Measurements from ENCODE around the gene ALOXE3.

Gene ALOXE3

DNA sequence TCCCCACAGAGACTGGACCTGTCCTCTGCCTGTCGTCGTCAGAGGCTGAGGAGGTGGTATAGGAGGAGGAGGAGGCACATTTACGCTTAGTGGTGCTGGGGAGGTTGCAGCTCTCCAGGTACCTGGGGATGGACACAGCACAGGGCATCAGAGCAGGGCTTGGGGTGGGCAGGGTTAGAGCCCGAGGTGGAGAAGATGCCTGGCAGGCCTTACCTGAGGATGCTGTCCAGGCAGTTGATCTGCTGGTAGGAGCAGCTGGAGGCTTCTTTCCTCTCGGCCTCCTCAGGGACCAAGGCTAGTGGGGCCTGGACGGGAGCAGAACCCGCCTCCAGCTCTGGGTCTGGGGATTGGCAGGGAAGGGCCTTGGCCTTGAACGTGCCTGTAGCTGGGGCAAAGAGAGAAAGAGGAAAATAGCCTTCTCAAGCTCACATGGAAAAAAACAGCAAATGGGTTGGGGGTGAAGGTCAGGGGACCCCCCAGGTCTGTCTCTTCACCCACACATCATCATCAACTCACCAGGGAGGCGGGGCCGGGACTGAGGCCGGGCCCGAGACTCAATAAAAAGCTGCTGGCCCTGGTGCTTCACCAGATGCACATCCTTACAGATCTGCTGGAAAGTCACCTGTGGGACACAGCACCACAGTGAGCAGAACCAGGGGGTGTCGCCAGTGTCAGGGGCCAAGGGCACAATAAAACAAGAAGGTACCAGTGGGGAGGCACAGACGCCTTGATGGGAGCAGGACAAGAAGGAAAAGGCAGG is 28.2 kb upstream of the ALOXE3 start:
- Histone ChIP-seq H3K4me1 (ENCODE audit: control insufficient read depth in 1 of 2, insufficient read depth in 2 of 2, low read length in 2 of 2) (peaks cover 5 to 26% of the 10 kb centered on the region in 2 donors), H3K27ac (ENCODE audit: low read length) (no peak overlapping the region), H3K27me3 (ENCODE audit: low read depth, low read length) (no peaks in the 10 kb centered on the region), H3K4me3 (ENCODE audit: low read depth in 1 of 2, low read length in 2 of 2) (no peak overlapping the region), H3K9me3 (ENCODE audit: control insufficient read depth in 1 of 2, low read length in 2 of 2) (no peaks in the 10 kb centered on the region), H3K36me3 (ENCODE audit: control insufficient read depth in 1 of 2, insufficient read depth in 2 of 2, low read length in 2 of 2) (peaks cover 78 to 93% of the 10 kb centered on the region in 2 donors)

DNA sequence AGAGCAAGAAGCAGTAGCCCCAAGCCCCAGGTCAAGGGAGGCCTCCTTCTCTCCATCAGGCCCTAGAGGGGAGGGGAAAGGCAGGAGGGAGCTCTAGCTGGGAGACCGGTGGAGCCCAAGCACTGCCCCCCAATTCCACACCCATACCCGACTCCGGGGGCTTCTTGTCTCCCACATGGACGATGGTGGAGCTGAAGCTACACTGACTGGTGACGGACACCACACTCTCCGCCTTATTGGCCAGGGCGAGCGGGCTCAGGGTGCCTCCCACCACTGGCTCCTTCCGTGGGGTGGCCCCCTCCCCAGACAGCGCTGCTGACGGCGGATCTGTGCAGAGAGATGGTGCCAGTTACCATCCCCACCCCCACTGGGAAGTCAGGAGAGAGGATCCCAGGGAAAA is 27.5 kb upstream of the ALOXE3 start:
- peaks cover 85 to 100% of the 10 kb centered on the region in 2 donors for H3K36me3 ChIP-seq (ENCODE audit: control insufficient read depth in 1 of 2, insufficient read depth in 2 of 2, low read length in 2 of 2)
- peaks cover 4 to 30% of the 10 kb centered on the region in 2 donors for H3K4me1 ChIP-seq (ENCODE audit: control insufficient read depth in 1 of 2, insufficient read depth in 2 of 2, low read length in 2 of 2)
- no peaks in the 10 kb centered on the region for H3K9me3 ChIP-seq (ENCODE audit: control insufficient read depth in 1 of 2, low read length in 2 of 2)
- H3K27ac ChIP-seq (ENCODE audit: low read length) = no peak overlapping the region
- H3K4me3 ChIP-seq (ENCODE audit: low read depth in 1 of 2, low read length in 2 of 2) = no peak overlapping the region
- no peaks in the 10 kb centered on the region for H3K27me3 ChIP-seq (ENCODE audit: low read depth, low read length)

DNA sequence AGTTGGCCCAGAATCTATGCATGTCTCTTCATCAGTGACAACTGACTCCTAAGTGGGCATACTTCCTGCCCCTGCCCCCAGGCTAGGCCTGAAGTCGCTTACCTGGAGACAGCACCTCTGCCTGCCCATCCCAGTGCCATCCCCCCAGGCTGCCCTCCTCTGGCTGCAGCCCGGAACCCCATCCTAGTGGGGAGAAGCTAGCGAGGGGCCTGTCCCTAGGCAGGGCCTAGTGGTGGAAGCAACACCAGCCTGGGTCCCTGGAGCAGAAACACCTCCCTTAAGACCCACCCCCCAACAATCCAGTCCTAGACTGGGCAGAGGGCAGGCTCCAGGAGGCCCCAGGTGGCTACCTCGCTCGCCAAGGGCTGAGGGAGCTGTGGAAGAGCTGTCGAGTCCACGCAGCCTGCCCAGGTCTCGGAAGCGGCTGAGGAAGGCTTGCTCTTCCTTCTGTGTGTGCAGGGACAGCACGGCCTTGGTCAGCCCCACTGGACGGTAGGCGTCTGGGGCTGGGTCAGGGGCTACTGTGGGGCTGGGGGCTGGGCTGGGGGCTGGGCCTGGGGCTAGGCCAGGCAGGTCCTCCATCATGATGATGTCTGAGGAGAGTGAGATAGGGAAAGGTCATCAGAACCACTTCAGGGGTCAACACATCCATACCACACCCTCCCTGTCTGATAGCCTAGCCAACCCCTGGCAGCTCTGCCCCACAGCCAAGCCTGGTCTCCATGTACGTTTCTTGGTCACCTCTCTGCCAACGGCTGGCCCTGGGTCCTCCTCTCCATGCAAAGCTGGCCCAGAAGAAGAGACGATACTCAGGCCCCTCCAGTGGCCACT is 26.3 kb upstream of the ALOXE3 start:
- Histone ChIP-seq H3K27ac (ENCODE audit: low read length) (no peak overlapping the region), H3K27me3 (ENCODE audit: low read depth, low read length) (no peaks in the 10 kb centered on the region), H3K4me1 (ENCODE audit: control insufficient read depth in 1 of 2, insufficient read depth in 2 of 2, low read length in 2 of 2) (peaks cover 0 to 24% of the 10 kb centered on the region in 2 donors), H3K9me3 (ENCODE audit: control insufficient read depth in 1 of 2, low read length in 2 of 2) (no peaks in the 10 kb centered on the region), H3K36me3 (ENCODE audit: control insufficient read depth in 1 of 2, insufficient read depth in 2 of 2, low read length in 2 of 2) (peaks cover 85 to 100% of the 10 kb centered on the region in 2 donors), H3K4me3 (ENCODE audit: low read depth in 1 of 2, low read length in 2 of 2) (no peak overlapping the region)

DNA sequence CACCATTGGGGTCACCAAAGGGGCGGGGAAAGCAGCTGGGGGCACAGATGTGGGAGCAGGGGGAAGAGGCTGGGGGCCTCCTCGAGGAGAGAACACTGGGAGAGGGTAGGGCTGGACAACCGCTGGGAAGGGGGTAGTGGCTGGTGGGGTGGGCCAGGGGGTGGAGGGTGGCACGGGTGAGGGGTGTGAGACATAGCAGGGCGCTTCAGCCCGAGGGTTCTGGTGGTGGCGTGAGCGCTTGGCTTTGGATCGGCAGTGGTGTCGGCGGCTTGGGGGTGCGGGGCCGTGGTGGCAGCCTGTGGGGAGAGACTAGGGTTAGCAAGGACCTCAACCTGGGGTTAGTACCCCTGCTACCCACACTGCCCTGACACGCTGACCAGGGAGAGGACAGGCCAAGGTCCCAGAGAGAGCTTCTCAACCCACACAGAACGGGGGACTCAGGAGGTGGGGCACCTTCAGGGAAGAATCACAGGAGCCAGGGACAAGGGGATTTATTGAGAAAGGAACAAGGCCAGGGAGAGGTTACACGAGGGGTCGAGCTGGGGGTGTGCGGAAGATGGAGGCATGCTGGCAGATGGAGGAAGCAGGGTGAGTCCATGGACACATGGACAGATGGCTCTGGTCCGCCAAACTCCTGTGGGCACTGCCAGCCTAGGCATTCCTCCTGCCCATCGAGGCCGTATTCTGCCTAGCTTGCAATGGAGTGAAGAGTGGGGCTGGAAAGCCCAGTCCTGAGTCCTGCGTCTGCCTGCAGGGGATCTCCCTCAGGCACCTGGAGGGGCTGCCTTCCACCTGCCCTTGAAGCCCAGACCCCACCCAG is 25.5 kb upstream of the ALOXE3 start:
- Histone ChIP-seq H3K4me1 (ENCODE audit: control insufficient read depth in 1 of 2, insufficient read depth in 2 of 2, low read length in 2 of 2) (peaks cover 0 to 22% of the 10 kb centered on the region in 2 donors), H3K4me3 (ENCODE audit: low read depth in 1 of 2, low read length in 2 of 2) (no peak overlapping the region), H3K9me3 (ENCODE audit: control insufficient read depth in 1 of 2, low read length in 2 of 2) (no peaks in the 10 kb centered on the region), H3K27me3 (ENCODE audit: low read depth, low read length) (no peaks in the 10 kb centered on the region), H3K27ac (ENCODE audit: low read length) (no peak overlapping the region), H3K36me3 (ENCODE audit: control insufficient read depth in 1 of 2, insufficient read depth in 2 of 2, low read length in 2 of 2) (peaks cover 83 to 91% of the 10 kb centered on the region in 2 donors)

DNA sequence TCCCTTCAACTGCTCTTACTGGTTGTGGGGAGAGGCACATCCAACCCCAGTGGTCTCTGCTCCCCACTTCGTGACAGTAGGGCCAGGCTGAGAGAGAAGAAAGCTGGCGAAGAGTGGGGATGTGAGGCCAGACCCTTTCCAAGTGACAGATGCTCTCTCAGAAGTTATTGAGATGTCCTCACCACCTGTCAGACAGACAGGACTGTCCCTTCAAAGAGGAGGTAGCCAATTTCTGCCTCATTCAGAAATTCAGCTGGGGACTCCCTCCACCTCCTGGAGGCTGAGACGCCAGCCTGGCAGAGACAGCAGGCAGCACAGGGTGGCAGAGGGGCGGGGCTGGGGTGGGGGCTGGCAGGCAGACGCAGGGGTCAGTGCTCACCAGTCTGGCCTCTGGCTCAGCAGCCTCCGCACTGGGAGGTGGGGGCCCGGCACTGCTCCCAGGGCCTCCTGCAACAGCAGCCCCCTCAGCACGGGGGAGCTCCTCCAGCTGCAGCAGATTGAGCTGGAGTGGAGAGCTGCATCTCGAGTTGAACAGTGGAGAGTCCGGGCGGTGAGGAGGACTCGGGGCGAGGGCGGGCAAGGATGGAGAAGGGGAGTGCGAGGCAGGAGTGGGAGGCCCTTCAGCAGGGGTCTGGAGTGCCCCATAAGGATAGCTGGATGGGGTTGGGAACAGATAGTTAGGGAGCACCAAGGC is 24.7 kb upstream of the ALOXE3 start:
- Histone ChIP-seq H3K9me3 (ENCODE audit: control insufficient read depth in 1 of 2, low read length in 2 of 2) (no peaks in the 10 kb centered on the region), H3K4me3 (ENCODE audit: low read depth in 1 of 2, low read length in 2 of 2) (no peak overlapping the region), H3K36me3 (ENCODE audit: control insufficient read depth in 1 of 2, insufficient read depth in 2 of 2, low read length in 2 of 2) (peaks cover 76 to 84% of the 10 kb centered on the region in 2 donors), H3K27ac (ENCODE audit: low read length) (no peak overlapping the region), H3K27me3 (ENCODE audit: low read depth, low read length) (no peaks in the 10 kb centered on the region), H3K4me1 (ENCODE audit: control insufficient read depth in 1 of 2, insufficient read depth in 2 of 2, low read length in 2 of 2) (peaks cover 0 to 19% of the 10 kb centered on the region in 2 donors)

DNA sequence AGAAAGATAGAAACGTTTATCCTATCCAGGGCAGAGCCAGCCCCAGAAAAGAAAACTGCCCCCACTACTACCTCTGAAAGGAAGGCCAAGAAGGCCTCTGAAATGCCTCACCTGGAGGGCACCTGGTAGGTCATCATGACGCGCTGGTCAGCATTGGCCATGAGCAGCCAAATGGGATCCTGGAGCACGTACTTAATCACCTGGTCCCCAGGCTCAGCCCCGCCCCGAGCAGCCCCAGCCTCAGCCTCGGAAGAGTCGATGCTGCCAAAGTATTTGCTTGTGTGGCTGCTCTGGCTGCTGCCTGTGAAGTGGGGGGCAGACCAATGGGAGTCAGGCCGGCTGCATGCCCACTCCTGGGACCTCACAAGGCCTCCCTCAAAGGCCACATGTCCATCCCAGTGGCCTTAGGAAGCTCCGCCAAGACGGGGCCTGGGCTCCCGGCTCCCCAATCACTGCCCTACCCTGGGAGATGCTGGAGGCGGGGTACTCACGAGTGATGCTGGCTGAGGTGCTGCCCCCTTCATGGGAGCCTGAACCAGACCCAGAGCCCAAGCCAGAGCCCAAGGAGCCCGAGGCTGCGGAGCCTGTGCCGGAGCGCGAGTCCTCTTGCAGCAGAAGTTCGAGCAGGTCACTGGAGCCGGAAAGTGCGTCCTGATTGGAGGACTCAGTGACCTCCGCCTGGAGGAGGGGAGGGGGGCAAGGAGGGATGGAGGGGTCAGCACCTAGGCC is 24.0 kb upstream of the ALOXE3 start:
- H3K27ac ChIP-seq (ENCODE audit: low read length) = no peak overlapping the region
- H3K36me3 ChIP-seq (ENCODE audit: control insufficient read depth in 1 of 2, insufficient read depth in 2 of 2, low read length in 2 of 2) = peaks cover 69 to 77% of the 10 kb centered on the region in 2 donors
- no peak overlapping the region for H3K4me3 ChIP-seq (ENCODE audit: low read depth in 1 of 2, low read length in 2 of 2)
- H3K9me3 ChIP-seq (ENCODE audit: control insufficient read depth in 1 of 2, low read length in 2 of 2) = no peaks in the 10 kb centered on the region
- no peaks in the 10 kb centered on the region for H3K27me3 ChIP-seq (ENCODE audit: low read depth, low read length)
- H3K4me1 ChIP-seq (ENCODE audit: control insufficient read depth in 1 of 2, insufficient read depth in 2 of 2, low read length in 2 of 2) = peaks cover 0 to 22% of the 10 kb centered on the region in 2 donors

DNA sequence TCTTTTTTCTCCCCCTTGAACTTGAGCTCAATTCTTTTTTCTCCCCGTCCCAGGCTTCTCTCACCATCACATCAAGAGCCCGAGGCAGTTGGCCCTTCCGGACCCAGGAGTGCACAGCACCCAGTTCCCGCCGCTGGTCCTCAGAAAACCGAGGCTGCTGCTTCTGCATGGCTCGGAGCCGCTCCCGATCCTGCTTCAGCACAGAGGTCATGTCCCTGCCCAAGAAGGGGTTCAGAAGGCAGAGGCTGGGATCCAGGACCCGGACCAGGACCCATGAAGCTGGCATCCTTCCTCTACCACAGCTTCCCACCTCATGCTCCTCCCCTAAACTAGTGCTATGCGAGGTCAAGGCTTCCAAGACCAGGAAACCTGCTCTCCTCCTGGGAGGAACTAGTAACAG is 23.4 kb upstream of the ALOXE3 start:
- H3K36me3 ChIP-seq (ENCODE audit: control insufficient read depth in 1 of 2, insufficient read depth in 2 of 2, low read length in 2 of 2) = peaks cover 63 to 71% of the 10 kb centered on the region in 2 donors
- H3K4me3 ChIP-seq (ENCODE audit: low read depth in 1 of 2, low read length in 2 of 2) = no peak overlapping the region
- H3K27me3 ChIP-seq (ENCODE audit: low read depth, low read length) = no peaks in the 10 kb centered on the region
- no peak overlapping the region for H3K27ac ChIP-seq (ENCODE audit: low read length)
- peaks cover 0 to 22% of the 10 kb centered on the region in 2 donors for H3K4me1 ChIP-seq (ENCODE audit: control insufficient read depth in 1 of 2, insufficient read depth in 2 of 2, low read length in 2 of 2)
- no peaks in the 10 kb centered on the region for H3K9me3 ChIP-seq (ENCODE audit: control insufficient read depth in 1 of 2, low read length in 2 of 2)

DNA sequence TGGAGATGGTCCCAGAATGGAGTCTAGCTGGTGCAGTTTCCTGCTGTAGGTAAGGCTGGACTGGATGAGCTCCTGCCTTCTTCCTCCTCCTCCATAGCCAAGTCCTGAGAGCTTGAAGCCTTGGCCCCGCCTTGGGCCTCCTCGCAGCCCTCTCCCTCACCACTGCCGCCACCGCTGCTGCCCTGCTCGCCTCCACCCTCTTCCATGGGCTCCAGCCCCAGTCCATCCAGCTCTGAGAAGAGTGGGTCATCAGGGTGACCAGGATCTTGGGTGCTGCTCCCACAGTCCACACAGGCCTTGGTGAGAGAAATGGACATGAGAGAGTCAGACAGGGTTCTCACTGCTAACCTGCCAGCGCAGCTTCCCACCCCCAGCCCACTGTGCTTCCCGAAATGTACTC is 22.7 kb upstream of the ALOXE3 start:
- Histone ChIP-seq H3K36me3 (ENCODE audit: control insufficient read depth in 1 of 2, insufficient read depth in 2 of 2, low read length in 2 of 2) (peaks cover 56 to 64% of the 10 kb centered on the region in 2 donors), H3K4me3 (ENCODE audit: low read depth in 1 of 2, low read length in 2 of 2) (no peak overlapping the region), H3K27me3 (ENCODE audit: low read depth, low read length) (no peaks in the 10 kb centered on the region), H3K4me1 (ENCODE audit: control insufficient read depth in 1 of 2, insufficient read depth in 2 of 2, low read length in 2 of 2) (peaks cover 0 to 22% of the 10 kb centered on the region in 2 donors), H3K27ac (ENCODE audit: low read length) (no peak overlapping the region), H3K9me3 (ENCODE audit: control insufficient read depth in 1 of 2, low read length in 2 of 2) (no peaks in the 10 kb centered on the region)

DNA sequence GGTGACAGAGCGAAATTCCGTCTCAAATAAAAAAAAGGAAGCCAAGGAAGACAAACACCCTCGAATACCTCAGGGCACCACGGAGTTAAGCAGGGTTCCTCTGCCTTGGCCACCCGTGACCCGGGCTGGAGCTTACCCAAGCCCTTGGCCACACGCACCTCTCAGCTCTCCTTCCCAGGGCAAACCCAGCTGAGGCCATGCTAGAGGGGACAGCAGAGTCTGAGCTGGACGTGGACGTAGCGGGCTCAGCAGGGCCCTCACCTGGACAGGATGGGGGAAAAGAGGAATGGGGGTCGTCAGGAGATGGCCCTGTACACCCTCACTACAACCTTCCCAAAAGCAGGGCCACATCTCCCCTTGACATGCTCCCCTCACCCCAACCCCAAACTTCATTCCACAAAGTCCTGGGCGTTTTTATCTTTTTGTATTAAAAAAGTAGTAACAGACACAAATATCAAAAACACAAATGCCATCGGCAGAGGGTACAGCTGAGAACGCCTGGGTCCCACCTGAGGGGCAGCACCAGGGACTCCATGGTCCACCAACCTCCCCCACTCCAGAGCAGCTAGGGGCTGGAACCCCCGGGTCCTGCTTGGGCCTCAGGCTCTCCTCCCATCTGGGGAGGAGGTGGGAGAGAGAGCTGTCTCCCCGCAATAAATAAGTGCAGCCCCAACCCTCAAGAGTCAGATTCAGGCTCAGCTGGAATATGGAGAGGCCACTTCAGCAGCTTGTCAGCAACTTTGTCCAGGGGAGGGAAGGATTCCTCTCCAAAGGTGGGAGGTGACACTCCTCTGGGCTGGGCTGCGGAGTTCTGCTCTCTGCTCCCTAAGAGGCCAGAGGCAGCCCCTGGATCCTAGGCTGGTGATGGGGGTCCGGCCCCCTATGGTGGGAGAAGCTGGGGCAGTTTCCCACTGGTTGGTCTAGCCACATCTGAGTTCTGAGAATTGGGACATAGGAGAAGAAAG is 22.0 kb upstream of the ALOXE3 start:
- H3K27ac ChIP-seq (ENCODE audit: low read length) = no peak overlapping the region
- H3K4me3 ChIP-seq (ENCODE audit: low read depth in 1 of 2, low read length in 2 of 2) = no peak overlapping the region
- H3K36me3 ChIP-seq (ENCODE audit: control insufficient read depth in 1 of 2, insufficient read depth in 2 of 2, low read length in 2 of 2) = peaks cover 50 to 57% of the 10 kb centered on the region in 2 donors
- peaks cover 0 to 22% of the 10 kb centered on the region in 2 donors for H3K4me1 ChIP-seq (ENCODE audit: control insufficient read depth in 1 of 2, insufficient read depth in 2 of 2, low read length in 2 of 2)
- H3K9me3 ChIP-seq (ENCODE audit: control insufficient read depth in 1 of 2, low read length in 2 of 2) = no peaks in the 10 kb centered on the region
- H3K27me3 ChIP-seq (ENCODE audit: low read depth, low read length) = no peaks in the 10 kb centered on the region

Measured in muscle layer of duodenum (tissue), 2 donors.